ENCODE data around the gene ZNF878.

The ZNF878 gene

GRCh38 chr19:12034620-12035019, 18.1 kb downstream of the ZNF878 start:
- no peak for TF ChIP-seq POLR2AphosphoS5 (IDR thresholded peaks at IDR 0.05; ENCODE audit: low read depth, low read length)
- no peak for TF ChIP-seq REST (IDR thresholded peaks at IDR 0.05; ENCODE audit: insufficient read depth in 1 of 2, low read depth in 2 of 2, low read length in 2 of 2)
- TF ChIP-seq FOXP2 (optimal IDR thresholded peaks at IDR 0.05; ENCODE audit: borderline replicate concordance, extremely low read depth, extremely low read length, insufficient read depth) = no peak
- TF ChIP-seq SIN3A (IDR thresholded peaks at IDR 0.05; ENCODE audit: borderline replicate concordance, insufficient read depth, low read length) = no peak
- no peak for TF ChIP-seq TAF1 (IDR thresholded peaks at IDR 0.05; ENCODE audit: borderline replicate concordance, insufficient read depth, low read length)

GRCh38 chr19:12034198-12034597, 18.6 kb downstream of the ZNF878 start:
- no peak for TF ChIP-seq FOXP2 (optimal IDR thresholded peaks at IDR 0.05; ENCODE audit: borderline replicate concordance, extremely low read depth, extremely low read length, insufficient read depth)
- TF ChIP-seq POLR2AphosphoS5 (IDR thresholded peaks at IDR 0.05; ENCODE audit: low read depth, low read length) = no peak
- TF ChIP-seq SIN3A (IDR thresholded peaks at IDR 0.05; ENCODE audit: borderline replicate concordance, insufficient read depth, low read length) = no peak
- TF ChIP-seq TAF1 (IDR thresholded peaks at IDR 0.05; ENCODE audit: borderline replicate concordance, insufficient read depth, low read length) = no peak
- no peak for TF ChIP-seq REST (IDR thresholded peaks at IDR 0.05; ENCODE audit: insufficient read depth in 1 of 2, low read depth in 2 of 2, low read length in 2 of 2)

GRCh38 chr19:12015753-12016116, 37.0 kb downstream of the ZNF878 start:
- TF ChIP-seq SIN3A (IDR thresholded peaks at IDR 0.05; ENCODE audit: borderline replicate concordance, insufficient read depth, low read length) = no peak
- no peak for TF ChIP-seq POLR2AphosphoS5 (IDR thresholded peaks at IDR 0.05; ENCODE audit: low read depth, low read length)
- no peak for TF ChIP-seq FOXP2 (optimal IDR thresholded peaks at IDR 0.05; ENCODE audit: borderline replicate concordance, extremely low read depth, extremely low read length, insufficient read depth)
- no peak for TF ChIP-seq REST (IDR thresholded peaks at IDR 0.05; ENCODE audit: insufficient read depth in 1 of 2, low read depth in 2 of 2, low read length in 2 of 2)
- TF ChIP-seq TAF1 (IDR thresholded peaks at IDR 0.05; ENCODE audit: borderline replicate concordance, insufficient read depth, low read length) = no peak

- TF ChIP-seq POLR2AphosphoS5 (IDR thresholded peaks at IDR 0.05; ENCODE audit: low read depth, low read length) (no peak), REST (IDR thresholded peaks at IDR 0.05; ENCODE audit: insufficient read depth in 1 of 2, low read depth in 2 of 2, low read length in 2 of 2) (no peak), FOXP2 (optimal IDR thresholded peaks at IDR 0.05; ENCODE audit: borderline replicate concordance, extremely low read depth, extremely low read length, insufficient read depth) (no peak), TAF1 (IDR thresholded peaks at IDR 0.05; ENCODE audit: borderline replicate concordance, insufficient read depth, low read length) (no peak), SIN3A (IDR thresholded peaks at IDR 0.05; ENCODE audit: borderline replicate concordance, insufficient read depth, low read length) (no peak)
Measured at GRCh38 chr19:12015015-12015752, 37.6 kb downstream of the ZNF878 start.

All from PFSK-1 (cell line).